Measurements from ENCODE around the gene ALX3.

ALX3 gene

GRCh38 chr1:110053552-110054428 lies 16.7 kb downstream of the ALX3 start:
- no peak overlapping the region for H3K4me3 ChIP-seq (ENCODE audit: low read depth, low read length)
- TF ChIP-seq CTCF (IDR thresholded peaks at IDR 0.05; ENCODE audit: borderline replicate concordance, insufficient read depth, low read depth, low read length): peak; percentile 99

DNA sequence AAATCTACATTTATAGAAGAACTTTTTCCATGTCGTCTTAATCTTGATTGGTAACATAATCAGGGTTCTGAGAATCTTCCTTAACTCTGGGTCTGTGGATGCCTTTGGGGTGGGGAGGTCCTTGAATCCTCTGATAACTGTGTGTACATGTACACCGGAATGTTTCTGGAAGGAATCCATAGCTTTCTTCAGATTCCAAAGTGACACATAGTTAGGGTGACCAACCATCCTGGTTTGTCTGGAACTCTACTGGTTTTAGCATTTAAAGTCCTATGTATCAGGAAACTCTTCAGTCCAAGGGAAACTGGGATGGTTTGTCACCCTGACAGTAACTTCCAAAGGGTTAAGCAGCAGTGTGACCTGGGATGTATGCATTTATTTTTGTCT lies 19.2 kb downstream of the ALX3 start:
- H3K4me3 ChIP-seq (ENCODE audit: low read depth, low read length): no peak overlapping the region
- no peak for TF ChIP-seq CTCF (IDR thresholded peaks at IDR 0.05; ENCODE audit: borderline replicate concordance, insufficient read depth, low read depth, low read length)

- no peak for TF ChIP-seq CTCF (IDR thresholded peaks at IDR 0.05; ENCODE audit: borderline replicate concordance, insufficient read depth, low read depth, low read length)
- H3K4me3 ChIP-seq (ENCODE audit: low read depth, low read length): no peak overlapping the region
These were observed 19.7 kb downstream of the ALX3 start for GRCh38 chr1:110050602-110051261.

GRCh38 chr1:110049801-110050601 lies 20.5 kb downstream of the ALX3 start:
- no peak for TF ChIP-seq CTCF (IDR thresholded peaks at IDR 0.05; ENCODE audit: borderline replicate concordance, insufficient read depth, low read depth, low read length)
- no peak overlapping the region for H3K4me3 ChIP-seq (ENCODE audit: low read depth, low read length)

DNA sequence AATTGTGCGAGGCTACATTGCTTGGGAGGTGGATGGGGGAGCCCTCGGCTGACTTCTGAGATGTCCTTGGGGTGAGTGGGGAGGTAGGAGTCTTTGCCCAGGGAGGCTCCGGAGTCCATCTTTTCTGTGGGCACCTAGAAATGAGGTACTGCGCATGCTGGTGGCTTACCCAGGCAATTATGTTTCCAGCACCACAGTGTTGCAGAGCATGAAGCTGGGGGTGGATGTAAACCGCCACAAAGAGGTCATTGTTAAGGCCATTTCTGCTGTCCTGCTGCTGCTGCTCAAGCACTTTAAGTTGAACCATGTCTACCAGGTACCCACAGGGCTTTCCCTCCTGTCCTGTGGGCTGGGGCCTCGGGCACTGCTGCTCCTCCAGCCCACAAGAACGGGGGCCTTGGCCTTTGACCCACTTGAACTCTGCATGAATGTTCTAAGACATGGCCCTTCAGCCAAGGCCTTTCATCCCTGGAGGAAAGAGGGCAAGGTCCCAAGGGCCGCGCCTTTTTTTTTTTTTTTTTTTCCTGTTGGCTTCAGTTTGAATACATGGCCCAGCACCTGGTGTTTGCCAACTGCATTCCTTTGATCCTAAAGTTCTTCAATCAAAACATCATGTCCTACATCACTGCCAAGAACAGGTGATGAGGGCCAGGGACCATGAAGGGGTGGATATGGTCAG lies 21.4 kb downstream of the ALX3 start:
- H3K4me3 ChIP-seq (ENCODE audit: low read depth, low read length): no peak overlapping the region
- TF ChIP-seq CTCF (IDR thresholded peaks at IDR 0.05; ENCODE audit: borderline replicate concordance, insufficient read depth, low read depth, low read length): no peak

GRCh38 chr1:110048240-110048639 lies 22.2 kb downstream of the ALX3 start:
- TF ChIP-seq CTCF (IDR thresholded peaks at IDR 0.05; ENCODE audit: borderline replicate concordance, insufficient read depth, low read depth, low read length): no peak
- no peak overlapping the region for H3K4me3 ChIP-seq (ENCODE audit: low read depth, low read length)

Data from GM12875 (cell line).